ENCODE data around the gene SLFNL1. TPM values are rescaled to one million over a fixed set of nuclear protein-coding genes. Genes with fewer than 3 reads are reported as not detected.

Gene SLFNL1
- total RNA-seq, 1 experiment from 2014 or later = 0.03 TPM

DNA sequence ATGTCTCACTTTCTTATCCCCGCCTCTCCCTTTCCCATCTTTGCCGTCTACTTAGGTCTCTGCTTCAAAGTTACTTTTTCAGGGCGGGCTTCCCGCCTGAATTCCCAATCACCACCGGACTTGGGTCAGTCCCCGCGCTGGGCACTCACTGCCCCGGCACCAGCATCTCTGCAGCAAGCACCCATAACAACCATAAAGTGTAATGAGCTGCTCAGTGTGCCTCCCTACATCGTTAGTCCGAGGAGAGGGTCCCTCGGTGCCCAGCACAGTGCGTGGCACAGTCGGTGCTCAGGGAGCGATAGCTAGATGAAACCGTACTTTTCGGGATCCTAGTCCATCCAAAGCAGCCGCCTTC is 42.7 kb downstream of the SLFNL1 start:
- Histone ChIP-seq H3K4me1 (replicated peaks) (peaks cover 60% of the 10 kb centered on the region), H3K4me3 (peak overlapping the region; percentile 79), H3K9me3 (replicated peaks) (0 out of 2 replicates have a peak, but pooled peaks cover 3% of the 10 kb centered on the region), H3K36me3 (peaks cover 39% of the 10 kb centered on the region), H3K27me3 (replicated peaks) (no peaks in the 10 kb centered on the region), H3K27ac (peak overlapping the region; percentile 89)
- no peak for DNase-seq (ENCODE audit: low read depth in 1 of 2, low spot score in 2 of 2)

DNA sequence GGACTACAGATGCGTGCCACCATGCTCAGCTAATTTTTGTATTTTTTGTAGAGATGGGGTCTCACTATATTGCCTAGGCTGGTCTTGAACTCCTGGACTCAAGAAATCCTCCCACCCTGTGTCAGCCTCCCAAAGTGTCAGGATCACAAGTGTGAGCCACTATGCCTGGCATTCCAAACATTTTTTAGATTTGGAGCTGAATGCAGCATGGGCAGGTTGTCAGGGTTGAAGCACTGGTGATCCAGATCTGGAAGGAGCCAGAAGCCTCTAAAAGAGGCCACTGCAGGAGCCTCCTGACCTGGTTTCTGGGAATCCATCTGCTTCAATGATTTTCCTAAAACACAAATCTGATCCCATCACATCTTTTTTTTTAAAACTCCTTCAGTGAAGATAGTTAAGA is 43.8 kb downstream of the SLFNL1 start:
- H3K27me3 ChIP-seq (replicated peaks) = no peaks in the 10 kb centered on the region
- peak overlapping the region; percentile 87 for H3K27ac ChIP-seq
- peaks cover 48% of the 10 kb centered on the region for H3K4me1 ChIP-seq (replicated peaks)
- DNase-seq (ENCODE audit: low read depth in 1 of 2, low spot score in 2 of 2) = peak in 1 of 2 experiments; percentile 25
- H3K9me3 ChIP-seq (replicated peaks) = 0 out of 2 replicates have a peak, but pooled peaks cover 3% of the 10 kb centered on the region
- peaks cover 28% of the 10 kb centered on the region for H3K36me3 ChIP-seq
- no peak overlapping the region for H3K4me3 ChIP-seq

DNA sequence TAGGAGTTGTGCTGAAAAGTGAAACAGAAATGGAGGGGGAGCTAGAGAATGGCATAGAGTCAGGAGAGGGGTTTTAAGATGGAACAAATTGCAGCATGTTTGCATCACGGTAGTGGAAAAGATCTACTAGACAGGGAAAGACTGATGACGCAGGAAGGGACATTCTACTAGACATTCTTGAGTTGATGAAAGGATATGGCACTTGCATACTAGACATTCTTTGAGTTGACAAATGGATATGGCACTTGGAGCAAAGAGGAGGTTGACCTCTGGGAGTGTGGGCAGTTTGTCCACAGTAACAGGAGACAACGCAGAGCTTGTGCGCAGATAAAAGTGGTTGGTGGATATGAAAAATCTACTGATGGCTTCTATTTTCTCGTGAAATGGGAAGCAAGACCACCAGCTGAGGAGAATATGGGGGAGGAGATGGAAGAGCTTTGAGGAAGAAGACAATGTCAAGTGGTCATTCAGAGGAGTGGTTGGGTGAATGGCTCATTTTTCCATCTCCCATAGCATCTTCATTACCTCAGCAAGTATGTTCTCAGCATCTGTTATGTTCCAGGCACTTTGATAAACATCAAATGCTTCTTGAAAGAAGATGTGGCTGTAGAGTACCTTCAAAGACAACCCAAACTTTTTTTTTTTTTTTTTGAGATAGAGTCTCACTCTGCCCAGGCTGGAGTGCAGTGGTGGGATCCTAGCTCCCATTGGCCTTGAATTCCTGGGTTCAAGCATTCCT is 44.4 kb downstream of the SLFNL1 start:
- Histone ChIP-seq H3K9me3 (replicated peaks) (0 out of 2 replicates have a peak, but pooled peaks cover 3% of the 10 kb centered on the region), H3K27me3 (replicated peaks) (no peaks in the 10 kb centered on the region), H3K27ac (peak overlapping the region; percentile 87), H3K4me1 (replicated peaks) (peaks cover 48% of the 10 kb centered on the region), H3K4me3 (no peak overlapping the region), H3K36me3 (peaks cover 25% of the 10 kb centered on the region)
- peak; percentile 65 to 73 for DNase-seq (ENCODE audit: low read depth in 1 of 2, low spot score in 2 of 2)

DNA sequence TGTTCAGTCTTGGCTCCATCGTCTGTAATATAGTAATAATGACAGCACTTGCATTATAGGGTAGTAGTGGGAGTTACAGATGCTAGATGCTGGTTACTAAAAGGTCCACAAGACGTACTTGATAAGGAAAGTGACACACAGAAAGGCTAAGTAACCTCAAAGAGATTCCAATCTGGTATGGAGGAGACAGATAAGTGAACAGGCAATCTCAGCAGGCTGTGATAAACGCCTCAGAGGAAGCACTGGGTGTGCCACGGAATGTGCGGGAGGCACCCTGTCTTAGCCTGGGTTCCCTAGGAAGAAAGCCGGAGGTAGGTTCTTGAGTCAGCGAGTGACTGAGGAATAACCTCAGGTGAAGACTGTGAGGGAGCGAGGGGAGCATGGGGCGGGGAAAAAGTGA is 46.6 kb downstream of the SLFNL1 start:
- no peak overlapping the region for H3K27ac ChIP-seq
- DNase-seq (ENCODE audit: low read depth in 1 of 2, low spot score in 2 of 2) = no peak

DNA sequence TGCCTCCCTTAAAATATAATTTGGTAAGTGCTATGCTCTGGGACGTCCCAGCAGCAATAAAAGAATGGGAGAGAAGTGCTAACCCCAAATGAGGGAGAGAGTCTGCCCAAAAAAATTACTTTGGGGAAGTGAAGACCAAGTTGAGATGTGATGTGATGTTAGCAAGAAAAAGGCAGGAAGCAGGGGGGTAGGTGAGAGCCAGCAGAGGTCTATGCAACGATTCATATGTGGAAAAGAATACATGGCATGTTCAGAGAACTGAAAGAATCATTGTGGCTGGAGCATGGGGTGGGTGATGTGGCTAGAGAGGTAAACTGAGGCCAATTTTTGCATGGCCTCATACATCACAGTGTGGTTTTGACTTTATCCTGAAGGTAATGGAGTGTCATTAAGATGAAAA is 47.6 kb downstream of the SLFNL1 start:
- Histone ChIP-seq H3K36me3 (peaks cover 2% of the 10 kb centered on the region; the same call in 1 of the 2 replicates), H3K27me3 (replicated peaks) (no peaks in the 10 kb centered on the region), H3K4me3 (no peak overlapping the region), H3K4me1 (replicated peaks) (peaks cover 32% of the 10 kb centered on the region), H3K9me3 (replicated peaks) (0 out of 2 replicates have a peak, but pooled peaks cover under 1% of the 10 kb centered on the region), H3K27ac (no peak overlapping the region)
- no peak for DNase-seq (ENCODE audit: low read depth in 1 of 2, low spot score in 2 of 2)

More for the DNA sequence above, 46.6 kb downstream of the SLFNL1 start:
- Histone ChIP-seq H3K27me3 (replicated peaks) (no peaks in the 10 kb centered on the region), H3K4me1 (replicated peaks) (peaks cover 32% of the 10 kb centered on the region), H3K36me3 (peaks cover 6% of the 10 kb centered on the region), H3K4me3 (no peak overlapping the region), H3K9me3 (replicated peaks) (0 out of 2 replicates have a peak, but pooled peaks cover 3% of the 10 kb centered on the region)

DNA sequence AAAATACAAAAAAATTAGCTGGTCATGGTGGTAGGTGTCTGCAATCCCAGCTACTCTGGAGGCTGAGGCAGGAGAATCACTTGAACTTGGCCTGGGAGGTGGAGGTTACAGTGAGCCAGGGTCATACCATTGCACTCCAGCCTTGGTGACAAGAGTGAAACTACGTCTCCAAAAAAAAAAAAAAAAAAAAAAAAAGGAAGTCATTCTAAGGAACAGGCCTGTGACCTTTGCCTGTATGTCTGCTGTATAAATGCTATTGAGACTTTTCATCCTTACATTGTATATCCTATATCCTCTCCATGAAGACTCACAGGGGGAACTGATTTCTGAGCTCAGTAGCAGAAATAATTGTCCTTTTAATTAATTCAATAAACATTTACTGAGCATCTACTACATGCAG is 49.6 kb downstream of the SLFNL1 start:
- H3K27me3 ChIP-seq (replicated peaks) = no peaks in the 10 kb centered on the region
- no peaks in the 10 kb centered on the region for H3K36me3 ChIP-seq
- DNase-seq (ENCODE audit: low read depth in 1 of 2, low spot score in 2 of 2) = no peak
- H3K4me3 ChIP-seq = no peak overlapping the region
- no peak overlapping the region for H3K27ac ChIP-seq
- no peaks in the 10 kb centered on the region for H3K9me3 ChIP-seq (replicated peaks)
- H3K4me1 ChIP-seq (replicated peaks) = peaks cover 33% of the 10 kb centered on the region

DNA sequence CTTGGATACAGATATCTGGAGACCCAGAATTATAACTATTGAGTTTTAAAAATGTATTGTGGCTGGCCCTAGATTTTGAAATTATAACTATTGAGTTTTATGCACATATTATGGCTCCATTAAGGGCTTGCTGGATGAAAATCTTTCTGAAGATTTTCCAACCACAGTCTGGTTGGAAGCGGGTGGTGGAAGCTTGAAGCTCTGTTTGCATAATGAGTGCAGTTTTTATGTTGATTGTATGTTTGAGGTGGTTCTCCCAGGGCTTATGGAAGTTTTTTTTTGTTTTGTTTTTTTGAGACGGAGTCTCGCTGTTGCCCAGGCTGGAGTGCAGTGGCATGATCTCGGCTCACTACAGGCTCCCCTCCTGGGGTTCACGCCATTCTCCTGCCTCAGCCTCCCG is 52.1 kb downstream of the SLFNL1 start:
- no peaks in the 10 kb centered on the region for H3K27me3 ChIP-seq (replicated peaks)
- no peaks in the 10 kb centered on the region for H3K36me3 ChIP-seq
- H3K4me3 ChIP-seq = no peak overlapping the region
- no peak overlapping the region for H3K27ac ChIP-seq
- no peaks in the 10 kb centered on the region for H3K9me3 ChIP-seq (replicated peaks)
- H3K4me1 ChIP-seq (replicated peaks) = peaks cover 33% of the 10 kb centered on the region
- no peak for DNase-seq (ENCODE audit: low read depth in 1 of 2, low spot score in 2 of 2)

DNA sequence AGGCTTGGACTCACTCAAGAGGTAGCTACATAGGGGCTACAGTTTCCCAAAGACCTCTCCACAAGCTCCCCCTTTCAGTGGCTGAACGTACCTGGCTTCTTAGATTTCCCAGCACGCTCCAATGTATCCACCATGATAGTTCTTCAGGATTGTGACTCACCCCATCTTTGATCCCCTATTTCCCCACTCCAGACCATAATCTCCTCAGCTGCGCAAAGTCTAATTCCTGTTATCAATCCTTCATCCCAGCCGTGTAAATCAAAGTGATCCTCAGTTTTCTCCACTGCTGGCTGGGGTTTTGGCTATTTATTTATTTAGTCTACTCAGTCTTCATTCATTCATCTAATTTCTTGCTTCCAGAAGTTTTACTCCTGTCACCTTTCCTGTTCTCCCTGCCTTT is 55.1 kb downstream of the SLFNL1 start:
- Histone ChIP-seq H3K27me3 (replicated peaks) (no peaks in the 10 kb centered on the region), H3K4me3 (no peak overlapping the region), H3K9me3 (replicated peaks) (no peaks in the 10 kb centered on the region), H3K4me1 (replicated peaks) (peaks cover 33% of the 10 kb centered on the region), H3K27ac (peak overlapping the region; percentile 91), H3K36me3 (no peaks in the 10 kb centered on the region)
- no peak for DNase-seq (ENCODE audit: low read depth in 1 of 2, low spot score in 2 of 2)

Other genes with a start within 250 kb of the SLFNL1 start
- 0.05 TPM in 1 of 2 replicates, not detected in the other for gene KCNQ4, start 237.9 kb downstream of the SLFNL1 start, total RNA-seq (2014; rRNA removed; shearing (Covaris generic))
- gene CITED4, start 159.4 kb downstream of the SLFNL1 start, total RNA-seq (2014; rRNA removed; shearing (Covaris generic)) = 1.2 and 4.8 TPM in 2 replicates
- 62.2 and 77.9 TPM in 2 replicates for gene CTPS1, start 42.0 kb downstream of the SLFNL1 start, total RNA-seq (2014; rRNA removed; shearing (Covaris generic))
- 16.6 and 28.8 TPM in 2 replicates for gene SCMH1, start 220.6 kb upstream of the SLFNL1 start, total RNA-seq (2014; rRNA removed; shearing (Covaris generic))

All from SJSA1 (cell line).